ENCODE data around the gene EHMT1. TPM values are rescaled to one million over a fixed set of nuclear protein-coding genes. Genes with fewer than 3 reads are reported as not detected.

EHMT1 gene
- total RNA-seq, 1 experiment from 2014 or later: 112 TPM

DNA sequence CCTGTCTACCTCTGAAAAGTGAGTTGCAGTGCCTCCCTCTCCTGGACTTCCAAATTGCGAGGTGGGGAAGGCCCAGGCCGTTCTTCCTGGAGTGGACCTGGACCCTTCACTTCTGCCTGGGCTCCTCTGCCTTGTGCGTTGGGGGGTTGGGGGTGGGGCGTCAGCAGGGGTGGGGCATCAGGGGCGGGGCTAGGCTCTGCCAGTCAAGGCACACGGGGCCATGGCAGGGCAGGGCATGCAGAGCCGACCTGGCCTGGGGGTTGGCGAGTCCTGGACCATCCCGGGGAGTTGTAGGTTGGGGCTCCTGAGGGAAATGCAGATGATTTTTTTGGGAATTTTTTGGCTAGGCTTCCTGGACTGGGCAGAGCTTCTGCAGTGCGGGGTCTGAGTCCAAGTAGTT is 87.1 kb downstream of the EHMT1 start:
- no peak overlapping the region for H3K56ac ChIP-seq (ENCODE audit: insufficient read length, low read depth, low read length)
- H4K20me1 ChIP-seq (ENCODE audit: control insufficient read depth, insufficient read depth, insufficient read length): no peaks in the 10 kb centered on the region
- peaks cover 14% of the 10 kb centered on the region for H3K79me1 ChIP-seq (ENCODE audit: insufficient read depth, low read depth, low read length, poor library complexity, severe bottlenecking)
- H3K27ac Mint-ChIP-seq: no peak overlapping the region; a peak in 1 of 7 replicates
- no peak overlapping the region for H2BK20ac ChIP-seq (ENCODE audit: low read depth, low read length, poor library complexity, severe bottlenecking)
- peaks cover 20 to 25% (median 22%) of the 10 kb centered on the region in 3 experiments for H3K36me3 Mint-ChIP-seq (ENCODE audit: insufficient read depth in 1 of 3, low read depth in 3 of 3)
- peaks cover 22% of the 10 kb centered on the region for H3K9me3 ChIP-seq (ENCODE audit: control insufficient read depth, low read depth, low read length)
- no peak overlapping the region for H4K91ac ChIP-seq (ENCODE audit: insufficient read length, low read depth, low read length)
- no peak overlapping the region for H2AK5ac ChIP-seq (ENCODE audit: insufficient read length, low read length)
- no peak for DNase-seq
- no peak overlapping the region for H2BK5ac ChIP-seq (ENCODE audit: insufficient read length, low read length)
- H3K23me2 ChIP-seq (ENCODE audit: insufficient read length, low read depth, low read length, poor library complexity, severe bottlenecking): no peaks in the 10 kb centered on the region
- WGBS (ENCODE audit: extremely low coverage, insufficient read length, low lambda C conversion rate): no CpG with 5 or more reads among the region's 10 CpGs
- H3K27me3 ChIP-seq (ENCODE audit: insufficient read depth, low read length): no peaks in the 10 kb centered on the region
- H3K9ac ChIP-seq (ENCODE audit: extremely low read depth, insufficient read length, low read length): no peak overlapping the region
- peaks cover 22 to 25% of the 10 kb centered on the region in 2 experiments for H3K9me3 Mint-ChIP-seq
- H2BK15ac ChIP-seq (ENCODE audit: low read depth, low read length): no peak overlapping the region
- H3K14ac ChIP-seq (ENCODE audit: insufficient read depth, low read length): no peak overlapping the region
- H3K27me3 Mint-ChIP-seq (ENCODE audit: low read depth): no peaks in the 10 kb centered on the region
- no peak overlapping the region for H3T11ph ChIP-seq (ENCODE audit: low read length)
- H3K4ac ChIP-seq (ENCODE audit: low read depth, low read length): no peak overlapping the region
- no peak overlapping the region for H3K4me2 ChIP-seq (ENCODE audit: insufficient read depth, insufficient read length, low read length)
- no peak overlapping the region for H4K5ac ChIP-seq (ENCODE audit: insufficient read length, low read depth, low read length)
- H4K8ac ChIP-seq (replicated peaks; ENCODE audit: insufficient read length, low read depth, low read length): no peak overlapping the region
- H3K4me1 Mint-ChIP-seq: peaks cover 32 to 47% of the 10 kb centered on the region in 2 experiments
- no peak for TF ChIP-seq CTCF (conservative IDR thresholded peaks at IDR 0.05)
- no peak overlapping the region for H2BK12ac ChIP-seq (ENCODE audit: insufficient read length, low read depth, low read length)
- H2AFZ ChIP-seq (ENCODE audit: low read length): no peak overlapping the region
- H3K79me2 ChIP-seq (ENCODE audit: insufficient read depth, low read length): peaks cover 18% of the 10 kb centered on the region; the same call in 1 of the 2 replicates
- H2BK120ac ChIP-seq (ENCODE audit: low read depth, low read length, poor library complexity, severe bottlenecking): no peak overlapping the region
- no peak overlapping the region for H3K4me3 Mint-ChIP-seq
- peaks cover 3% of the 10 kb centered on the region; the same call in 1 of the 2 replicates for H3K4me1 ChIP-seq (ENCODE audit: insufficient read depth, low read length)
- H3K23ac ChIP-seq (ENCODE audit: insufficient read length, low read depth, low read length): no peak overlapping the region
- H3K18ac ChIP-seq (ENCODE audit: insufficient read length, low read depth, low read length): no peak overlapping the region
- H3K27ac ChIP-seq (ENCODE audit: insufficient read length, low read depth, low read length): no peak overlapping the region

Measured in H9 (cell line).